K562 (cell line): Measurements from ENCODE around the gene RNF13. TPM values are rescaled to one million over a fixed set of nuclear protein-coding genes. Genes with fewer than 3 reads are reported as not detected.

ENCODE experiments used
- ATAC-seq: fragments of 200-7000 bp; cut with Tn5 transposase; 3 replicates; pipeline ENCODE4 v1.9.1; 2020; ENCODE audit warnings: moderate library complexity
- BruUV-seq: library from RNA; stranded (reverse); fragments of 400-500 nt; replicated peaks from 2 replicates; lab custom pipeline; 2021; lab: Mats Ljungman, UMichigan
- CTCF ChIA-PET: fragments of 300-600 bp; formaldehyde crosslinking; extraction: SDS; loops from one replicate; lab custom pipeline; 2021; ENCODE audit warnings: low intra/inter-chr PET ratio; lab: Yijun Ruan, JAX
- POLR2A ChIA-PET: fragments of 300-600, 350-650 bp; sonication (Branson Sonifier 250); formaldehyde crosslinking; extraction: SDS; loops from one replicate; lab custom pipeline; 2021; ENCODE audit warnings: antibody characterized with exemption, inconsistent platforms; lab: Yijun Ruan, JAX
- DNase-seq, 4 experiments: peaks; one replicate each; pipeline versions ENCODE4 v3.0.0 to v3.0.0-alpha.2; 2011 to 2018; ENCODE audit warnings: low spot score in 3 of 4, mixed read lengths in 3 of 4; ENCODE audit errors: extremely low read depth in 1 of 4
- FAIRE-seq: peaks from 2 replicates; lab custom pipeline; 2011; peaks lifted over from hg19 to GRCh38; lab: Jason Lieb, UNC
- H2AFZ ChIP-seq: 2 replicates; pipeline ENCODE4 v1.6.0; 2011; ENCODE audit warnings: low read depth, low read length, control low read depth, inconsistent platforms
- H3K27ac ChIP-seq: fragments of 200-600 bp; 3 replicates; pipeline ENCODE4 v1.8.0; 2011; ENCODE audit warnings: low read depth, mild to moderate bottlenecking, control low read depth, inconsistent platforms, low read length, moderate library complexity, mixed read lengths; ENCODE audit errors: extremely low read depth
- H3K27me3 ChIP-seq, 2 experiments: fragments of 300-600 bp in 1 of 2; 2 replicates in 1 of 2; 3 replicates in 1 of 2; pipeline versions ENCODE4 v1.6.0 to v1.8.0; 2011; ENCODE audit warnings: inconsistent platforms in 2 of 2, low read length in 2 of 2, mild to moderate bottlenecking in 1 of 2, mixed read lengths in 1 of 2, moderate library complexity in 1 of 2; ENCODE audit not compliant: control insufficient read depth in 2 of 2, insufficient read depth in 2 of 2
- H3K36me3 ChIP-seq: fragments of 300-600 bp; 3 replicates; pipeline ENCODE4 v1.8.0; 2011; ENCODE audit warnings: mild to moderate bottlenecking, low read length, inconsistent platforms; ENCODE audit not compliant: control insufficient read depth, insufficient read depth
- H3K4me1 ChIP-seq, 2 experiments: fragments of 200-600 bp in 1 of 2; replicated peaks in 1 of 2; 2 replicates in 1 of 2; 3 replicates in 1 of 2; pipeline versions ENCODE4 v1.5.1 to v1.8.0; 2011; ENCODE audit warnings: inconsistent platforms in 2 of 2, low read length in 2 of 2, mild to moderate bottlenecking in 1 of 2, mixed read lengths in 1 of 2, moderate library complexity in 1 of 2; ENCODE audit not compliant: control insufficient read depth in 2 of 2, insufficient read depth in 2 of 2
- H3K4me2 ChIP-seq: 2 replicates; pipeline ENCODE4 v1.6.1; 2011; ENCODE audit warnings: low read length, control low read depth, inconsistent platforms, mixed read lengths; ENCODE audit not compliant: insufficient read depth
- H3K4me3 ChIP-seq: fragments of 200-600 bp; sonication (generic), shearing (Covaris generic); 2 replicates; pipeline ENCODE4 v1.5.1; 2016; ENCODE audit warnings: control low read depth, inconsistent platforms
- H3K79me2 ChIP-seq: fragments of 200-600 bp; 3 replicates; pipeline ENCODE4 v1.8.0; 2011; ENCODE audit warnings: low read length, inconsistent platforms; ENCODE audit not compliant: control insufficient read depth, insufficient read depth
- H3K9ac ChIP-seq, 2 experiments: 2 replicates each; pipeline versions ENCODE4 v1.6.0 to v1.6.1; 2011; ENCODE audit warnings: low read depth in 2 of 2, low read length in 2 of 2, control low read depth in 1 of 2, inconsistent platforms in 1 of 2, mild to moderate bottlenecking in 1 of 2, mixed read lengths in 1 of 2; ENCODE audit not compliant: insufficient read depth in 1 of 2
- H3K9me1 ChIP-seq: one replicate; pipeline ENCODE4 v1.6.0; 2011; ENCODE audit warnings: inconsistent platforms, mild to moderate bottlenecking, low read length, moderate library complexity; ENCODE audit not compliant: control insufficient read depth, insufficient read depth
- H3K9me3 ChIP-seq: replicated peaks from 2 replicates; pipeline ENCODE4 v1.5.1; 2011; ENCODE audit warnings: low read depth, low read length, inconsistent platforms; ENCODE audit not compliant: control insufficient read depth, insufficient read depth
- H4K20me1 ChIP-seq: replicated peaks from 2 replicates; pipeline ENCODE4 v1.6.1; 2011; ENCODE audit warnings: low read length, inconsistent platforms, mixed read lengths; ENCODE audit not compliant: control insufficient read depth, insufficient read depth
- ADNP ChIP-seq: fragments of 200-800 bp; sonication (Bioruptor generic); IDR thresholded peaks from 2 replicates; pipeline ENCODE4 v1.6.1; 2016; ENCODE audit warnings: missing genetic modification characterization, missing compliant biosample characterization
- CBFB ChIP-seq: sonication (generic); formaldehyde crosslinking; IDR thresholded peaks from 2 replicates; pipeline ENCODE4 v1.4.0; 2020; ENCODE audit warnings: mild to moderate bottlenecking, missing genetic modification reagents
- CBX2 ChIP-seq: fragments of 200-600 bp; sonication (generic); IDR thresholded peaks from one replicate; pipeline ENCODE4 v1.6.1; 2012; ENCODE audit warnings: mild to moderate bottlenecking, low read length, inconsistent platforms; ENCODE audit not compliant: insufficient read depth, poor library complexity, severe bottlenecking
- CHCHD3 ChIP-seq: fragments of 250-450 bp; sonication (Bioruptor Pico); IDR thresholded peaks from 2 replicates; pipeline ENCODE4 v2.1.2; 2022; ENCODE audit warnings: mild to moderate bottlenecking
- ELF1 ChIP-seq: fragments of 200-800 bp; sonication (Bioruptor generic); IDR thresholded peaks from 2 replicates; pipeline ENCODE4 v1.6.1; 2016; ENCODE audit warnings: missing genetic modification characterization, missing compliant biosample characterization
- FOXA1 ChIP-seq: fragments of 450-650 bp; IDR thresholded peaks from 2 replicates; pipeline ENCODE4 v1.6.1; 2016; ENCODE audit warnings: mild to moderate bottlenecking, borderline replicate concordance
- FOXK1 ChIP-seq: sonication (generic); formaldehyde crosslinking; IDR thresholded peaks from 2 replicates; pipeline ENCODE4 v1.8.0; 2022; ENCODE audit warnings: missing genetic modification reagents, mild to moderate bottlenecking, borderline replicate concordance
- MAFF ChIP-seq: IDR thresholded peaks from 2 replicates; pipeline ENCODE4 v1.6.1; 2012; ENCODE audit warnings: low read length, improper control_type of control experiment
- POLR2AphosphoS2 ChIP-seq: IDR thresholded peaks from 2 replicates; pipeline ENCODE4 v1.6.1; 2012; ENCODE audit warnings: low read length, improper control_type of control experiment
- PTTG1 ChIP-seq: fragments of 450-650 bp; IDR thresholded peaks from 2 replicates; pipeline ENCODE4 v1.6.1; 2016; ENCODE audit warnings: low read depth, mild to moderate bottlenecking, missing genetic modification characterization, missing compliant biosample characterization
- PURB ChIP-seq: sonication (generic); formaldehyde crosslinking; IDR thresholded peaks from 2 replicates; pipeline ENCODE4 v1.9.0; 2021; ENCODE audit warnings: low read depth, mild to moderate bottlenecking, missing genetic modification reagents
- RBM14 ChIP-seq: fragments of 200-400 bp; formaldehyde crosslinking; IDR thresholded peaks from 2 replicates; pipeline ENCODE4 v1.6.1; 2018; ENCODE audit warnings: low read depth, mild to moderate bottlenecking, low read length, moderate library complexity, borderline replicate concordance; ENCODE audit not compliant: insufficient read depth
- TAF7 ChIP-seq: fragments of 450-650 bp; IDR thresholded peaks from 2 replicates; pipeline ENCODE4 v1.6.1; 2016; ENCODE audit warnings: missing genetic modification characterization, missing compliant biosample characterization
- ZBED1 ChIP-seq: IDR thresholded peaks from 2 replicates; pipeline ENCODE4 v1.6.1; 2014
- ZNF398 ChIP-seq: fragments of 250-450 bp; sonication (Bioruptor Pico); IDR thresholded peaks from 2 replicates; pipeline ENCODE4 v1.8.0; 2021; ENCODE audit warnings: moderate library complexity, mild to moderate bottlenecking, inconsistent platforms
- ZNF830 ChIP-seq: fragments of 250-450 bp; sonication (Bioruptor Pico); IDR thresholded peaks from 2 replicates; pipeline ENCODE4 v1.5.0; 2021; ENCODE audit warnings: mild to moderate bottlenecking
- in situ Hi-C: fragments of 300-500 bp; cut with MboI; formaldehyde crosslinking; loops from 4 replicates; pipeline ENCODE4 v1.15.0; 2018; ENCODE audit warnings: inconsistent platforms, mixed read lengths
- intact Hi-C: fragments of 100-400 bp; cut with micrococcal nuclease; formaldehyde crosslinking; loops from 2 replicates; pipeline ENCODE4 v1.14.2; 2022
- polyA plus RNA-seq, 8 experiments: library from polyadenylated mRNA; depleted of rRNA in 4 of 8; stranded (reverse) in 5 of 8; unstranded in 3 of 8; fragments of >200 nt; fragmentation: Nextera tagmentation in 2 of 8; fragmentation: Illumina TruSeq in 1 of 8; extraction: Ambion mirVana in 2 of 8; extraction: Trizol in 1 of 8; gene quantifications; 2 replicates each; pipeline versions ENCODE4 v1.2.1 to v1.2.3, GENCODE V29; 2011 to 2014; ENCODE audit warnings: inconsistent platforms in 1 of 8, missing spikeins in 1 of 8
- total RNA-seq, 7 experiments: library from RNA; depleted of rRNA in 6 of 7; stranded (reverse); fragments of >200 nt in 6 of 7; fragmentation: Illumina TruSeq in 2 of 7; extraction: Trizol in 2 of 7; gene quantifications; 2 replicates each; pipeline versions ENCODE4 v1.2.1 to v1.2.3, GENCODE V29; 2011 to 2021; ENCODE audit warnings: low replicate concordance in 1 of 7

Gene RNF13
- total and polyA plus RNA-seq, 9 of the 15 experiments (the other 6 are each of a cell fraction or from before 2014, with no cell fraction given): 12.7 to 35.8 (median 18.9) TPM

GRCh38 chr3:149894205-149894604 lies 81.2 kb downstream of the RNF13 start:
- H3K4me2 ChIP-seq: no peak overlapping the region
- POLR2A ChIA-PET: no interaction called here
- DNase-seq: no peak
- no peaks in the 10 kb centered on the region for H3K27me3 ChIP-seq
- no peak overlapping the region for H3K27ac ChIP-seq
- no peak for FAIRE-seq
- H3K4me1 ChIP-seq: peaks cover 0 to 6% of the 10 kb centered on the region in 2 experiments; a peak in 2 of 5 replicates
- TF ChIP-seq ZNF398: no peak
- TF ChIP-seq FOXA1: no peak
- TF ChIP-seq ELF1 (tag): no peak
- TF ChIP-seq CBX2: no peak
- no peak for TF ChIP-seq TAF7 (tag)
- TF ChIP-seq PTTG1: no peak
- TF ChIP-seq ADNP (tag): no peak
- TF ChIP-seq FOXK1 (CRISPR knock-in tag): no peak
- no peak for TF ChIP-seq ZBED1
- TF ChIP-seq PURB: no peak
- TF ChIP-seq POLR2AphosphoS2: no peak
- no peak for TF ChIP-seq CBFB (CRISPR knock-in tag)
- TF ChIP-seq CHCHD3: no peak
- TF ChIP-seq RBM14: no peak
- no peak for TF ChIP-seq MAFF
- no peak for TF ChIP-seq ZNF830 (CRISPR knock-in tag)
- no TSS peak for BruUV-seq
- H2AFZ ChIP-seq: no peak overlapping the region
- in situ Hi-C loops: no loop called here
- no peaks in the 10 kb centered on the region for H3K9me3 ChIP-seq
- CTCF ChIA-PET: no interaction called here
- H3K9ac ChIP-seq: no peak overlapping the region
- no peak overlapping the region for H3K4me3 ChIP-seq
- no peak for ATAC-seq
- intact Hi-C loops: no loop called here
- no peaks in the 10 kb centered on the region for H4K20me1 ChIP-seq
- no peaks in the 10 kb centered on the region for H3K79me2 ChIP-seq
- H3K36me3 ChIP-seq: no peaks in the 10 kb centered on the region
- no peaks in the 10 kb centered on the region for H3K9me1 ChIP-seq
